Esophagus squamous epithelium (tissue), 5 donors: ENCODE results near the gene DHRS3. TPM values are rescaled to one million over a fixed set of nuclear protein-coding genes. Genes with fewer than 3 reads are reported as not detected.

Experiments
- DNase-seq: peaks from one replicate; lab custom pipeline; 2025; lab: John Stamatoyannopoulos, UW
- H3K27ac ChIP-seq, 4 donors: fragments of 200-600 bp; sonication (generic); one replicate each; pipeline ENCODE4 v1.5.1; 2016 to 2019; ENCODE audit warnings: mild to moderate bottlenecking in 1 of 4
- H3K27me3 ChIP-seq, 4 donors: fragments of 200-600 bp; sonication (generic); 1 replicate in 3 of 4; 2 replicates in 1 of 4; pipeline versions ENCODE4 v1.5.1 to v1.6.0; 2017 to 2021; ENCODE audit warnings: antibody characterized with exemption in 1 of 4
- H3K36me3 ChIP-seq, 3 donors: fragments of 200-600 bp; sonication (generic); one replicate each; pipeline ENCODE4 v1.5.1; 2016 to 2019
- H3K4me1 ChIP-seq, 3 donors: fragments of 200-600 bp; sonication (generic); one replicate each; pipeline ENCODE4 v1.5.1; 2017 to 2019
- H3K4me3 ChIP-seq, 4 donors: fragments of 200-600 bp; sonication (generic); 1 replicate in 3 of 4; 2 replicates in 1 of 4; pipeline ENCODE4 v1.5.1; 2016 to 2019; ENCODE audit warnings: mild to moderate bottlenecking in 2 of 4, moderate library complexity in 1 of 4
- H3K9me3 ChIP-seq, 3 donors: fragments of 200-600 bp; sonication (generic); one replicate each; pipeline ENCODE4 v1.5.1; 2016 to 2019
- POLR2A ChIP-seq, 4 donors: fragments of 450-650 bp; IDR thresholded peaks; one replicate each; pipeline ENCODE4 v1.6.1; 2017; ENCODE audit warnings: antibody characterized with exemption in 4 of 4, mild to moderate bottlenecking in 4 of 4, moderate library complexity in 3 of 4
- WGBS, 2 donors: methylation state at CpG; one replicate each; pipeline ENCODE4 v1.1.5; 2018; 5-methylcytosine and 5-hydroxymethylcytosine counted together
- intact Hi-C: fragments of 100-400 bp; cut with DNase I; formaldehyde crosslinking; loops from one replicate; pipeline ENCODE4 v1.15.0; 2022
- total RNA-seq, 4 donors: library from RNA; depleted of rRNA; stranded (reverse); fragments of >200 nt; gene quantifications; one replicate each; pipeline ENCODE4 v1.1.0, GENCODE V29; 2016
- TF ChIP-seq, protein P1 (sequence below), 6 experiments: fragments of 450-650 bp in 4 of 6; fragments of 200-600 bp in 2 of 6; sonication (generic) in 2 of 6; IDR thresholded peaks; one replicate each; pipeline ENCODE4 v1.5.1; 2016 to 2019; ENCODE audit warnings: antibody characterized with exemption in 6 of 6, mild to moderate bottlenecking in 4 of 6, moderate library complexity in 4 of 6
- donor health status: DM: yes; HTN: yes; CAD: no.

The DHRS3 gene
- total RNA-seq, 4 donors from 2014 or later = 87.7 to 166 (median 117) TPM

DNA sequence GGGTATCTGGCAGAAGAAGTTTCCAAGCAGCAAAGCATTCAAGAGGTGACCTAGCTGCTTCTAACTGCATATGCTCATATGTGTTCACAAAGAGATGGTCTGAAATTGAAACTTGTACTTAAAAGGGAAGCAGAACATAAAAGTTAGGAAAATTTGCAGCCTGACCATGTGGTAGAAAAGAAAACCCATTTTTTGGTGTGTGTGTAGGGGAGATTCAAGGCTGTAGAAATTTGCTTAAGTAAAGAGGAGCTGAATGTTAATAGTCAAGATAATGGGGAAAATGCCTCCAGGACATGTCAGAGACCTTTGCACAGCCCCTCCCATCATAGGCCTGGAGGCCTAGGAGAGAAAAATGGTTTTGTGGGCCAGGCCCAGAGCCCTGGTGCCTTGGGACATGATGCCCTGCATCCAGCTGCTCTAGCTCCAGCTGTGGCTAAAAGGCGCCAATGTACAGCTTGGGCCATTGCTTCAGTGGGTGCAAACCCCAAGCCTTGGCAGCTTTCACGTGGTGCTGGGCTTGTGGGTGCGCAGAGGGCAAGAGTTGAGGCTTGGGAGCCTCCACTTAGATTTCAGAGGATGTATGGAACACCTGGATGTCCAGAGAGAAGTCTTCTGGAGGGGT lies 54.9 kb downstream of the DHRS3 start:
- H3K4me1 ChIP-seq = peaks cover 0 to 25% (median 8%) of the 10 kb centered on the region in 3 donors
- 92% methylated on average over 3 of the region's 3 CpGs; no CpG with 5 or more reads in 1 of the 2 donors for WGBS, 2 donors
- H3K36me3 ChIP-seq = peaks cover 4 to 26% (median 9%) of the 10 kb centered on the region in 3 donors
- no peak overlapping the region for H3K4me3 ChIP-seq
- no peak for TF ChIP-seq POLR2A (IDR thresholded peaks at IDR 0.05)
- TF ChIP-seq, protein P1, sequence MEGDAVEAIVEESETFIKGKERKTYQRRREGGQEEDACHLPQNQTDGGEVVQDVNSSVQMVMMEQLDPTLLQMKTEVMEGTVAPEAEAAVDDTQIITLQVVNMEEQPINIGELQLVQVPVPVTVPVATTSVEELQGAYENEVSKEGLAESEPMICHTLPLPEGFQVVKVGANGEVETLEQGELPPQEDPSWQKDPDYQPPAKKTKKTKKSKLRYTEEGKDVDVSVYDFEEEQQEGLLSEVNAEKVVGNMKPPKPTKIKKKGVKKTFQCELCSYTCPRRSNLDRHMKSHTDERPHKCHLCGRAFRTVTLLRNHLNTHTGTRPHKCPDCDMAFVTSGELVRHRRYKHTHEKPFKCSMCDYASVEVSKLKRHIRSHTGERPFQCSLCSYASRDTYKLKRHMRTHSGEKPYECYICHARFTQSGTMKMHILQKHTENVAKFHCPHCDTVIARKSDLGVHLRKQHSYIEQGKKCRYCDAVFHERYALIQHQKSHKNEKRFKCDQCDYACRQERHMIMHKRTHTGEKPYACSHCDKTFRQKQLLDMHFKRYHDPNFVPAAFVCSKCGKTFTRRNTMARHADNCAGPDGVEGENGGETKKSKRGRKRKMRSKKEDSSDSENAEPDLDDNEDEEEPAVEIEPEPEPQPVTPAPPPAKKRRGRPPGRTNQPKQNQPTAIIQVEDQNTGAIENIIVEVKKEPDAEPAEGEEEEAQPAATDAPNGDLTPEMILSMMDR (IDR thresholded peaks at IDR 0.05) = no peak
- no peak for DNase-seq
- peaks cover 0 to 27% (median 10%) of the 10 kb centered on the region in 3 donors for H3K9me3 ChIP-seq
- intact Hi-C loops = no loop called here
- H3K27ac ChIP-seq = no peak overlapping the region
- H3K27me3 ChIP-seq = no peaks in the 10 kb centered on the region

DNA sequence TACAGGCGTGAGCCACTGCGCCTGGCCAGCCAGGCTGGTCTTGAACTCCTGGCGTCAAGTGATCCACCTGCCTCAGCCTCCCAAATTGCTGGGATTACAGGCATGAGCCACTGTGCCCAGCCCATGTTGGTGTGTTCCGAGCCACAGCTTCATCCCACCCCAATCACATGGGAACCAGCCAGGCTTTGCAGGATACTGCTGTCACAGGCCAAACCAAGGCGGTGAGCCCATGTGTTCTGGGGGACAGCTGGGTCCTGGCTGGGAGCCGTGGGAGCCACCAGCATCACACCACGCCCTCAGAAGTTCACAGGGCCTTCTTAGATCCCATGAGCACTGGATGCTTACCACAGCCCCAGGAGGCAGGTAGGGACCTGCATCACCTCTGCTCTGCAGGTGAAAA lies 56.9 kb downstream of the DHRS3 start:
- no peak for DNase-seq
- no peaks in the 10 kb centered on the region for H3K27me3 ChIP-seq
- H3K4me3 ChIP-seq = no peak overlapping the region
- WGBS, 2 donors = 47% methylated on average over 2 of the region's 7 CpGs; no CpG with 5 or more reads in 1 of the 2 donors
- intact Hi-C loops = no loop called here
- H3K9me3 ChIP-seq = peaks cover 0 to 27% (median 10%) of the 10 kb centered on the region in 3 donors
- H3K4me1 ChIP-seq = peaks cover 0 to 40% (median 13%) of the 10 kb centered on the region in 3 donors
- H3K27ac ChIP-seq = no peak overlapping the region
- TF ChIP-seq, protein P1 (IDR thresholded peaks at IDR 0.05) = no peak
- TF ChIP-seq POLR2A (IDR thresholded peaks at IDR 0.05) = no peak
- H3K36me3 ChIP-seq = peaks cover 0 to 6% (median 0%) of the 10 kb centered on the region in 3 donors

DNA sequence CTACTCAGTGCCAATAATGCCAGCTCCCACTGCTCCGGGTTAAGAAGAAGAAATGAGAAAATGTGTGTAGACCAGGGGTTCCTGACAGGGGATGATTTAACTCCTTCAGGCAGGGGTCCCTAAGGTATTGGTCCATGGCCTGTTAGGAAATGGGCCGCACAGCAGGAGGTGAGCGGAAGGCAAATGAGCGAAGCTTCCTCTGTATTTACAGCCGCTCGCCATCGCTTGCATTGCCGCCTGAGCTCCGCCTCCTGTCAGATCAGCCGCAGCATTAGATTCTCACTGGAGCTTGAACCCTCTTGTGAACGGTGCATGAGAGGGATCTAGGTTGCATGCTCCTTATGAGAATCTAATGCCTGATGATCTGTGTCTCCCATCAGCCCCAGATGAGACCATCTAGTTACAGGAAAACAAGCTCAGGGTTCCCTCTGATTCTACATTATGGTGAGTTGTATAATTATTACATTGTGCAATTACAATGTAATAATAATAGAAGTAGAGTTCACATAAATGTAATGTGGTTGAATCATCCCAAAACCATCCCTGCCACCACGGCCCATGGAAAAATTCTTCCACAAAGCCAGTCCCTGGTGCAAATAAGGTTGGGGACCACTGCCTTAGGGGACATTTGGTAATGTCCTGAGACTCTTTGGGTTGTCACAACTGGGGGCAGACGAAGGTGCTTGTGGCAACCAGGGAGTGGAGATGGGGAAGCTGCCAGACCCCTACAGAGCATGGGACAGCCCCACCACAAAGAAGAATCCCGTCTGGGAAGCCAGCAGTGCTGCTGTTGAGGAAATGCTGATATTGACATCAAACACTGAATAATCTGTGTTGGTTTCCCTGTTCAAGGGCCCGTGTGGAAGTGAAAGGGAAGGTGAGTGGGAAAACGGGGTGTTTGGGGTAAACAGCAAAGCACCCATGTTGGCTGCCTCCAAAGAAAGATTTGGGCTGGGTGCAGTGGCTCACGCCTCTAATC lies 60.8 kb downstream of the DHRS3 start:
- Histone ChIP-seq H3K27me3 (no peaks in the 10 kb centered on the region), H3K27ac (peak overlapping the region; percentile 67 to 91 (median 88)), H3K4me1 (peaks cover 0 to 47% (median 16%) of the 10 kb centered on the region in 3 donors), H3K9me3 (peaks cover 0 to 3% (median 0%) of the 10 kb centered on the region in 3 donors), H3K4me3 (no peak overlapping the region), H3K36me3 (no peaks in the 10 kb centered on the region)
- WGBS, 2 donors = 81 to 94% methylated on average over 16 of the region's 17 CpGs
- DNase-seq = no peak
- no peak for TF ChIP-seq POLR2A (IDR thresholded peaks at IDR 0.05)
- intact Hi-C loops = no loop called here

DNA sequence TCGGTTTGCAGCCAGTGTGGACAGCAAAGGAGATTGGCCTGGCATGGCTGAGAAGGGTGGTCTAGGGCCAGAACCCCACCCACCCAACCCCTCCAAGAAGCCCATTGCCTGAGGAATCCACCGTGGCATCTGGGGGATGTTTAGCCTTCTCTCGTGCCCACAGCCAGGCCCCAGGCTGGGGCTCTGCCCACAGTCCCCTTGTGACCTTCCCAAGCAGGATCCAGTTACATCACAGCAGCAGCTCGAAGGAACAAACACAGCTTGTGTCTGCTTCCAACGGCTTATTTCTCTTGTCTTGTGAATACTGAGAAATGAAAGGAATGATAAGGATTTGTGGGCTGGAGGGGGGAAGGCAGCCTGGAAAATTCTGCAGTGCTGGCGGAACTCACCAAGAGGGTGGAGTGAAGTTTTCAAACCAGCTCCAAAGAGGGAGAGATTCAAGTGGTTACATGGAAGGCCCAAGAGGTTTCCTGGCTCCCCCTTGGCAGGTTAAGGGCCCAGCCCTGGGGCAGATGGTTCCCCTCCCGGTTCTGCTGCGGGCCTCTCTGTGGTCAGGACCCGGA lies 61.6 kb downstream of the DHRS3 start:
- H3K27me3 ChIP-seq = no peaks in the 10 kb centered on the region
- no peak overlapping the region for H3K4me3 ChIP-seq
- peaks cover 0 to 51% (median 16%) of the 10 kb centered on the region in 3 donors for H3K4me1 ChIP-seq
- DNase-seq = no peak
- no peaks in the 10 kb centered on the region for H3K36me3 ChIP-seq
- intact Hi-C loops = no loop called here
- H3K9me3 ChIP-seq = no peaks in the 10 kb centered on the region
- WGBS, 2 donors = 33 to 45% methylated on average over 4 to 7 of the region's 9 CpGs
- peak overlapping the region; percentile 67 to 91 (median 88) for H3K27ac ChIP-seq
- TF ChIP-seq, protein P1 (IDR thresholded peaks at IDR 0.05) = no peak
- no peak for TF ChIP-seq POLR2A (IDR thresholded peaks at IDR 0.05)
